ENCODE data around the gene FYTTD1.

DNA sequence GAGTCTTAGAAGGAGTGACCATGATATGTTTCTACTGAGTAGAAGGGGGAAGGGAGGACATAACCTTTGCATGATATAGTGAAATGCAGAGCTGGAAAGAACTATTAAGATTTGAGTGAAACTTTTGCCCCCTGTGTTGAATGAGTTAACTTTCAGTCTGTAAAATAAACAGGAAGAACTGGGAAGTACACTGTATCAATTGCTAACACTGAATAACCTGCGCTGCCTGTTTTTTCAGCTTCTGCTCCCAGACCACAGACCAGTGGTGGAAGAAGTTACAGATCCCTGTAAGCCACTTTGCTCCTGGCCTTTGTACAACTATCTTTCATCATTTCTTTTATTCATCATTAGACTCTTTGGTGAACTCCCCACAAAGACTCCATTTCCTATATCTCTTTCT is 37.7 kb downstream of the FYTTD1 start:
- no peak for TF ChIP-seq EZH2 (IDR thresholded peaks at IDR 0.05; ENCODE audit: low read depth)
- TF ChIP-seq, protein P1, sequence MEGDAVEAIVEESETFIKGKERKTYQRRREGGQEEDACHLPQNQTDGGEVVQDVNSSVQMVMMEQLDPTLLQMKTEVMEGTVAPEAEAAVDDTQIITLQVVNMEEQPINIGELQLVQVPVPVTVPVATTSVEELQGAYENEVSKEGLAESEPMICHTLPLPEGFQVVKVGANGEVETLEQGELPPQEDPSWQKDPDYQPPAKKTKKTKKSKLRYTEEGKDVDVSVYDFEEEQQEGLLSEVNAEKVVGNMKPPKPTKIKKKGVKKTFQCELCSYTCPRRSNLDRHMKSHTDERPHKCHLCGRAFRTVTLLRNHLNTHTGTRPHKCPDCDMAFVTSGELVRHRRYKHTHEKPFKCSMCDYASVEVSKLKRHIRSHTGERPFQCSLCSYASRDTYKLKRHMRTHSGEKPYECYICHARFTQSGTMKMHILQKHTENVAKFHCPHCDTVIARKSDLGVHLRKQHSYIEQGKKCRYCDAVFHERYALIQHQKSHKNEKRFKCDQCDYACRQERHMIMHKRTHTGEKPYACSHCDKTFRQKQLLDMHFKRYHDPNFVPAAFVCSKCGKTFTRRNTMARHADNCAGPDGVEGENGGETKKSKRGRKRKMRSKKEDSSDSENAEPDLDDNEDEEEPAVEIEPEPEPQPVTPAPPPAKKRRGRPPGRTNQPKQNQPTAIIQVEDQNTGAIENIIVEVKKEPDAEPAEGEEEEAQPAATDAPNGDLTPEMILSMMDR (conservative IDR thresholded peaks at IDR 0.05): no peak
